GM23248 (cell line): Measurements from ENCODE around the gene MC5R.

ENCODE experiments used
- EZH2 ChIP-seq: fragments of 200-600 bp; sonication (generic); IDR thresholded peaks from 2 replicates; pipeline ENCODE4 v1.6.1; 2018; ENCODE audit warnings: antibody characterized with exemption, mild to moderate bottlenecking; ENCODE audit not compliant: insufficient read depth, poor library complexity, severe bottlenecking
- EZH2phosphoT487 ChIP-seq: fragments of 200-600 bp; sonication (generic); IDR thresholded peaks from 2 replicates; pipeline ENCODE4 v1.6.1; 2018; ENCODE audit warnings: antibody characterized with exemption, moderate library complexity, mild to moderate bottlenecking, low read depth; ENCODE audit not compliant: insufficient read depth

GRCh38 chr18:13793819-13794218 is 30.1 kb upstream of the MC5R start:
- TF ChIP-seq EZH2: no peak
- no peak for TF ChIP-seq EZH2phosphoT487
